Left hindlimb (tissue), 1 donor: Measurements from ENCODE around the gene CCDC183.
A peak's percentile ranks its signal among the peaks of the same experiment; 100 is the strongest.
"Not testable (repeated sequence)": the region's sequence is repeated elsewhere in the genome, so short reads cannot be mapped to it uniquely, and the experiment has no call there.

Source experiments
- DNase-seq: peaks from one replicate; pipeline ENCODE4 v3.0.0-alpha.2; 2018

The CCDC183 gene

GRCh38 chr9:136760834-136761544, 35.1 kb upstream of the CCDC183 start:
- DNase-seq, result not testable (repeated sequence)

- DNase-seq, result no peak
Observed at GRCh38 chr9:136761545-136761981, 34.6 kb upstream of the CCDC183 start.

- no peak for DNase-seq
Observed at GRCh38 chr9:136762221-136762691, 33.9 kb upstream of the CCDC183 start.

GRCh38 chr9:136762915-136763648, 33.1 kb upstream of the CCDC183 start:
- peak; percentile 59 for DNase-seq

- DNase-seq, result no peak
Observed at GRCh38 chr9:136763649-136764035, 32.5 kb upstream of the CCDC183 start.

- DNase-seq, result no peak
Observed at GRCh38 chr9:136764301-136764891, 31.7 kb upstream of the CCDC183 start, which contains the start of gene LCN15. TSS of gene LCN15 (minus strand) at chr9:136764518. CDS start at chr9:136764488, 30 bp downstream.

- DNase-seq, result no peak
Observed at GRCh38 chr9:136765041-136765440, 31.1 kb upstream of the CCDC183 start.

GRCh38 chr9:136765745-136766409, 30.3 kb upstream of the CCDC183 start:
- not testable (repeated sequence) for DNase-seq

- not testable (repeated sequence) for DNase-seq
Observed at GRCh38 chr9:136766410-136767120, 29.6 kb upstream of the CCDC183 start.

GRCh38 chr9:136769710-136770191, 26.4 kb upstream of the CCDC183 start:
- DNase-seq, result no peak

- DNase-seq, result no peak
Observed at GRCh38 chr9:136771907-136772415, 24.2 kb upstream of the CCDC183 start.

- no peak for DNase-seq
Observed at GRCh38 chr9:136773386-136774044, 22.6 kb upstream of the CCDC183 start.

GRCh38 chr9:136774416-136775045, 21.6 kb upstream of the CCDC183 start:
- DNase-seq, result no peak

- no peak for DNase-seq
Observed at GRCh38 chr9:136775191-136775590, 20.9 kb upstream of the CCDC183 start.

GRCh38 chr9:136776947-136777346, 19.2 kb upstream of the CCDC183 start:
- DNase-seq, result no peak

GRCh38 chr9:136777359-136777758, 18.8 kb upstream of the CCDC183 start:
- no peak for DNase-seq

GRCh38 chr9:136779808-136780207, 16.3 kb upstream of the CCDC183 start:
- DNase-seq, result no peak

GRCh38 chr9:136782452-136782851, 13.7 kb upstream of the CCDC183 start:
- no peak for DNase-seq

GRCh38 chr9:136784249-136784996, 11.7 kb upstream of the CCDC183 start:
- peak; percentile 11 for DNase-seq

GRCh38 chr9:136784997-136785361, 11.2 kb upstream of the CCDC183 start:
- no peak for DNase-seq
